ENCODE measurements around the gene LIPN.

DNA sequence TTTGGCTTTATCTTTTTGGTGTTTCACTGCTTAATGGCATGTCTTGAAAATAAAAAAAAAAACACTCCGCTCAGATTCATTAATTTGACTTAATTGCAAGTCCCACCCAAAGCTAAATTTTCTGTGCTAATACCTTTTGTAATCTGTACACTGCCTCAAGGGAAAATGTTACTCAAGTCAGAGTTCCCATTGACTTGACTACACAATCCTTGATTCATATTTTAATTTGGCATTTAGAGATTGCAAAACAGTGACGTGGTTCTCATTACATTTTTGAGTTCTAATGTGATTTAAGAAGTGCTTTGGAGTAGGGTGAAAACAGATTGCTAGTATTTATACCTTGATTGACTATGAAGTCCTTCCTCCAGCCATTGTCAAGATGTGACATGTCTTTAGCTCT, 21.4 kb downstream of the LIPN start:
- no peak for TF ChIP-seq POLR2A (IDR thresholded peaks at IDR 0.05)
- TF ChIP-seq, protein P1, sequence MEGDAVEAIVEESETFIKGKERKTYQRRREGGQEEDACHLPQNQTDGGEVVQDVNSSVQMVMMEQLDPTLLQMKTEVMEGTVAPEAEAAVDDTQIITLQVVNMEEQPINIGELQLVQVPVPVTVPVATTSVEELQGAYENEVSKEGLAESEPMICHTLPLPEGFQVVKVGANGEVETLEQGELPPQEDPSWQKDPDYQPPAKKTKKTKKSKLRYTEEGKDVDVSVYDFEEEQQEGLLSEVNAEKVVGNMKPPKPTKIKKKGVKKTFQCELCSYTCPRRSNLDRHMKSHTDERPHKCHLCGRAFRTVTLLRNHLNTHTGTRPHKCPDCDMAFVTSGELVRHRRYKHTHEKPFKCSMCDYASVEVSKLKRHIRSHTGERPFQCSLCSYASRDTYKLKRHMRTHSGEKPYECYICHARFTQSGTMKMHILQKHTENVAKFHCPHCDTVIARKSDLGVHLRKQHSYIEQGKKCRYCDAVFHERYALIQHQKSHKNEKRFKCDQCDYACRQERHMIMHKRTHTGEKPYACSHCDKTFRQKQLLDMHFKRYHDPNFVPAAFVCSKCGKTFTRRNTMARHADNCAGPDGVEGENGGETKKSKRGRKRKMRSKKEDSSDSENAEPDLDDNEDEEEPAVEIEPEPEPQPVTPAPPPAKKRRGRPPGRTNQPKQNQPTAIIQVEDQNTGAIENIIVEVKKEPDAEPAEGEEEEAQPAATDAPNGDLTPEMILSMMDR (IDR thresholded peaks at IDR 0.05) = no peak

All from stomach (tissue), 4 donors.